ENCODE results near the gene GPR42. TPM values are rescaled to one million over a fixed set of nuclear protein-coding genes. Genes with fewer than 3 reads are reported as not detected.

GPR42 gene
- total and polyA plus RNA-seq, 2 of the 4 experiments (the other 2 are of a cell fraction) = not detected

DNA sequence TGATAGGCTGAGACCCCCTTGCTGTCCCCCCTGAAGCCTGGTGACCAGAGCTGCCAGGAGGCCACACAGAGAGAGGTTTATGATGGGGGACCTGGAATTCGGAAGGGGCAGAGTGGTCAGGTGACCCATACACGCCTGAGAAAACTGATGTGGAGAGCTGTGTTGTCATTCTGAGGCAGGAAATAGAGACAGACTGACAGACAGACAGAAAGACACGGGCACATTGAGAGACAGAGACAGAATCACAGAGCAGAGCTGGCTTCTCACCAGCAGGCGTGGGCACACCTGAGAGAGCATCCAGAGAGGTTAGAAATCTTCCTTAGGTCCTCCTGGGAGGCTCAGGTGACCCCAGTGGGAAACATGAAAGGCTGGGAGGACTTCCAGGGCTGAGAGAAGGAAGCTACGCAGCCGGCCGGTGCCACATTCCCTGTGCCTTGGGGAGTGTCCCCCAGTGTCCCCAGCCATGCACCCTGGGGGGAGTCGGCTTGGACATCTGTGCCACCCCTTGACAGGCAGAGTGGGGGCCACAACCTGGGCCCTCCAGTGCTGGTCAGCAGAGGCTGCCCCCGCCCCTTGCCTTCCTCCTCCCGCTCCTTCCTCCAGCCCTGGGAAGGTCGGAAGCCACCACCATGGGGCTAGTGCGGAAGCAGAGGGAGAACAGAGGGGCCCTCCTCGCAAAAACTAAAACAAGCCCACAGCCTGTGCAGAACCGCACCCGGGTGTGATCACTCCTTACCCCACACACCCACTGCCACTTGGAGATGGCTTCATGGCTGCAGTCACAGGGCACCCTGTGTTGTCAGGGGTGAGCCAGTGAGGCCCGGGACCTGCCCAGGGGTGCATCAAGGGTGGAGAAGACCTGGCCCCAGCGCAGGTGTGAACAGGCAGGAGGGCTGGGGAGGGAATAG, 21.0 kb upstream of the GPR42 start:
- Histone ChIP-seq H2BK20ac (ENCODE audit: low read depth, low read length) (no peak overlapping the region), H3K27ac (ENCODE audit: insufficient read depth, low read length) (no peak overlapping the region), H2AK9ac (replicated peaks; ENCODE audit: low read depth, low read length, poor library complexity) (no peak overlapping the region), H3K14ac (replicated peaks; ENCODE audit: low read depth, low read length) (no peak overlapping the region), H3K9me3 (ENCODE audit: control insufficient read depth, insufficient read depth, low read length) (no peaks in the 10 kb centered on the region), H4K20me1 (ENCODE audit: insufficient read depth, low read length) (no peaks in the 10 kb centered on the region), H3K4ac (ENCODE audit: low read depth, low read length) (no peak overlapping the region), H3K36me3 (ENCODE audit: control insufficient read depth, insufficient read depth, low read length) (no peaks in the 10 kb centered on the region), H2BK5ac (ENCODE audit: low read depth, low read length, poor library complexity, severe bottlenecking) (no peak overlapping the region), H3K23ac (ENCODE audit: low read depth, low read length) (no peak overlapping the region), H3K4me3 (ENCODE audit: insufficient read depth, low read depth, low read length) (no peak overlapping the region), H2BK15ac (ENCODE audit: low read depth, low read length) (no peak overlapping the region), H2AFZ (replicated peaks; ENCODE audit: low read length, poor library complexity) (no peak overlapping the region), H2BK120ac (ENCODE audit: low read depth, low read length) (no peak overlapping the region), H2AK5ac (ENCODE audit: low read depth, low read length) (no peak overlapping the region), H3K4me1 (ENCODE audit: control insufficient read depth, insufficient read depth, low read length) (no peaks in the 10 kb centered on the region), H3K27me3 (ENCODE audit: control insufficient read depth, insufficient read depth, low read length) (peaks cover 13% of the 10 kb centered on the region), H4K5ac (ENCODE audit: low read depth, low read length) (no peak overlapping the region), H3K9me1 (ENCODE audit: insufficient read depth, low read length) (no peaks in the 10 kb centered on the region), H3K9ac (ENCODE audit: low read depth, low read length) (no peak overlapping the region), H3K79me1 (ENCODE audit: low read depth in 1 of 2, low read length in 2 of 2) (no peaks in the 10 kb centered on the region), H3K18ac (ENCODE audit: low read depth, low read length) (no peak overlapping the region), H4K8ac (ENCODE audit: low read depth in 2 of 2, low read length in 2 of 2) (no peak overlapping the region), H3K4me2 (ENCODE audit: low read depth, low read length) (no peak overlapping the region), H4K91ac (ENCODE audit: insufficient read depth, low read depth, low read length) (no peak overlapping the region), H3K56ac (ENCODE audit: extremely low read depth, insufficient read depth, low read length) (no peak overlapping the region)
- in situ Hi-C loops (cut with MboI; ENCODE audit: low sequenced_read_pairs) = loop anchor here (25.0 kb wide), 1 partner anchor 237 kb away; the partner anchor contains the start of gene PMIS2
- DNase-seq (no peak), ATAC-seq (ENCODE audit: low read depth) (no peak)
- ChIA-PET POLR2A (ENCODE audit: unreplicated experiment) (no interaction called here), CTCF (no interaction called here)
- BruUV-seq (replicated peaks) = no TSS peak
- 44% methylated on average over 7 of the region's 17 CpGs; no CpG with 5 or more reads in 1 of the 2 experiments for WGBS, 2 experiments (ENCODE audit: extremely low coverage in 2 of 2, insufficient read length in 1 of 2)
- intact Hi-C loops (cut with micrococcal nuclease) = loop anchor here (10.0 kb wide), 1 partner anchor 115 kb away; no protein-coding TSS in a partner anchor
- dilution Hi-C loops (cut with HindIII; ENCODE audit: low sequenced_read_pairs, unreplicated experiment) = no loop called here
- TF ChIP-seq, protein P1, sequence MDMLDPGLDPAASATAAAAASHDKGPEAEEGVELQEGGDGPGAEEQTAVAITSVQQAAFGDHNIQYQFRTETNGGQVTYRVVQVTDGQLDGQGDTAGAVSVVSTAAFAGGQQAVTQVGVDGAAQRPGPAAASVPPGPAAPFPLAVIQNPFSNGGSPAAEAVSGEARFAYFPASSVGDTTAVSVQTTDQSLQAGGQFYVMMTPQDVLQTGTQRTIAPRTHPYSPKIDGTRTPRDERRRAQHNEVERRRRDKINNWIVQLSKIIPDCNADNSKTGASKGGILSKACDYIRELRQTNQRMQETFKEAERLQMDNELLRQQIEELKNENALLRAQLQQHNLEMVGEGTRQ (IDR thresholded peaks at IDR 0.05; ENCODE audit: low read depth, low read length) = no peak
- no peak for TF ChIP-seq CHD1 (IDR thresholded peaks at IDR 0.05; ENCODE audit: low read depth, low read length)
- no peak for TF ChIP-seq MAFK (IDR thresholded peaks at IDR 0.05; ENCODE audit: low read depth, low read length)
- TF ChIP-seq FOS (IDR thresholded peaks at IDR 0.05; ENCODE audit: low read depth, low read length) = no peak
- no peak for TF ChIP-seq RFX5 (IDR thresholded peaks at IDR 0.05; ENCODE audit: low read depth, low read length)
- no peak for TF ChIP-seq BHLHE40 (IDR thresholded peaks at IDR 0.05; ENCODE audit: low read depth, low read length)
- TF ChIP-seq MXI1 (IDR thresholded peaks at IDR 0.05; ENCODE audit: borderline replicate concordance, low read depth, low read length) = no peak
- TF ChIP-seq, protein P2, sequence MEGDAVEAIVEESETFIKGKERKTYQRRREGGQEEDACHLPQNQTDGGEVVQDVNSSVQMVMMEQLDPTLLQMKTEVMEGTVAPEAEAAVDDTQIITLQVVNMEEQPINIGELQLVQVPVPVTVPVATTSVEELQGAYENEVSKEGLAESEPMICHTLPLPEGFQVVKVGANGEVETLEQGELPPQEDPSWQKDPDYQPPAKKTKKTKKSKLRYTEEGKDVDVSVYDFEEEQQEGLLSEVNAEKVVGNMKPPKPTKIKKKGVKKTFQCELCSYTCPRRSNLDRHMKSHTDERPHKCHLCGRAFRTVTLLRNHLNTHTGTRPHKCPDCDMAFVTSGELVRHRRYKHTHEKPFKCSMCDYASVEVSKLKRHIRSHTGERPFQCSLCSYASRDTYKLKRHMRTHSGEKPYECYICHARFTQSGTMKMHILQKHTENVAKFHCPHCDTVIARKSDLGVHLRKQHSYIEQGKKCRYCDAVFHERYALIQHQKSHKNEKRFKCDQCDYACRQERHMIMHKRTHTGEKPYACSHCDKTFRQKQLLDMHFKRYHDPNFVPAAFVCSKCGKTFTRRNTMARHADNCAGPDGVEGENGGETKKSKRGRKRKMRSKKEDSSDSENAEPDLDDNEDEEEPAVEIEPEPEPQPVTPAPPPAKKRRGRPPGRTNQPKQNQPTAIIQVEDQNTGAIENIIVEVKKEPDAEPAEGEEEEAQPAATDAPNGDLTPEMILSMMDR (conservative IDR thresholded peaks at IDR 0.05; ENCODE audit: low read depth, low read length) = no peak
